ENCODE results near the gene DUSP10.

Gene DUSP10

GRCh38 chr1:221728037-221728505, 13.8 kb downstream of the DUSP10 start:
- no peak for DNase-seq

DNA sequence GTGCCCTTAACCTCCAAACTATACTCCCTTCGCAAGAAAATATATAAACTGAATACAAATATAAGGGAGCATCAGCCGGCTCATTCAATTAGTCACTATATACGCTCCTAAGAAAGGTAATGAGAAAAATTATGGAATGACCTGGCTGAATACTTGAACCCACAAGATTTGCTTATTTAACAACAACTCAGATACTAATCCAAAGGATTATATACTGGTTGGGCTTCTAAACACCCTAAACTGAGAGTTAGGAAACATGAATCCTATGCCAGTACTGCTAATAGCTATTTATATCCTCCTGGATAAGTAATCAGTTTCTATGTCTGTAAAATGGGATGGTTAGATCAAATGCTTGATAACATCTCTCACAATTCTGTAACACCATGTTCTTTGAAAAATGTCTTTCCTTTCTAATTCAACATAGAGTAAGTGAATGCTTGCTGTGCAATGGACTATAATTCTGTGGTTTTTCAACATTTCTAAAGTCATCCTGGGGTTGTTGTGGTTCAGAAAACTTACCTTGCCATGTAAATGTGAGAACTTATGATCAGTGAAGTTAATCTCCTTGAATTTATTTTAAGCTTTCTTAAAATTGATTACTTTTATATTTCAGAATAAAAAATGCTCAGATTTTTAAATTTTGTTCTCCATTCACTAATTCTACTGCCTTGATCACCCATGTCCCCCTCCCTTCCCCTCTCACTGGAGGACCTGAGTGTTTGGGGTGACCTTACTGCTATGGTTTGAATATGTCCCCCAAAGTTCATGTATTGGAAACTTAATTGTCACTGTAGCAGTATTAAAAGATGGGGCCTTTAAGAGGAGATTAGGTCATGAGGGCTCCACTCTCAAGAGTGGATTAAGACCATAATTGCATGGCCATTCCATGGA, 14.5 kb downstream of the DUSP10 start:
- DNase-seq, result no peak

- no peak for DNase-seq
Measured at GRCh38 chr1:221725735-221726672, 15.9 kb downstream of the DUSP10 start.

- DNase-seq, result no peak
Measured at GRCh38 chr1:221724931-221725605, 16.8 kb downstream of the DUSP10 start.

- DNase-seq, result no peak
Measured at GRCh38 chr1:221723848-221724236, 18.0 kb downstream of the DUSP10 start.

- no peak for DNase-seq
Measured at GRCh38 chr1:221723018-221723847, 18.7 kb downstream of the DUSP10 start.

DNA sequence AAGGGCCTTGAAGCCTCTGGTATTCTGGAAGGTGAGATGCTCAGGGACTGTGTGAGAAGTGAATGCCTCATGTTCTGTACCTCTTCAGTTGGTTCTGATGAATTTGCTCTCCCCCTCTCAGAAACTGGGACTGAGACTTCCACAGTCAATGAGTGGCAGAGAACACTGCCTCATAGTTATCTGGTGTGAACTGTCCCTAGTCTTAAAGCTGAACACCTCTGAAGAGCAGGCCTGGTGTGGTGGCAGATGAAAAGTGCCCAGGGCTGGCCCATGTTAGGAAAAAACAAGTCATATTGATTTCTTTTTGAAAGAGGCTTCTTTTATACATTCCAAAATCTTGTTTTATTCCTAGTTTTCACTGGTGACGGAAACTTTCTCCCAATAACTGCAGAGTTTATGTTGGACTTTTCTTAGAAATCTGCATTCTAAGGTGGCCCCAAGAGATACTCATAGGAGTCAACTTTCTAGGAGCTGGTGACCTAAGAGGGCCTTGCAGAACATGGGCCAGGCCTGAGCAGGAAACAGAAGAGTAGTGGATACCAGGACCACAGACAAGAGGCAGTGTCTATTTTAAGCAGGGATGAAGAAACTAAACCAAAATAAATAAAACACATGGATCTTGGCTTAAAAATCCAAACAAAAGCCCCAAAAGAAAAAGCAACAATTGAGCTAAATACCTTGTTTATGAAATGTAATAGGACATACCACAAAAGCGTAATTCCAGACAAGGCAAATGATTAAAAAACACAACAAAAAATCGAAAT, 19.5 kb downstream of the DUSP10 start:
- DNase-seq, result no peak

DNA sequence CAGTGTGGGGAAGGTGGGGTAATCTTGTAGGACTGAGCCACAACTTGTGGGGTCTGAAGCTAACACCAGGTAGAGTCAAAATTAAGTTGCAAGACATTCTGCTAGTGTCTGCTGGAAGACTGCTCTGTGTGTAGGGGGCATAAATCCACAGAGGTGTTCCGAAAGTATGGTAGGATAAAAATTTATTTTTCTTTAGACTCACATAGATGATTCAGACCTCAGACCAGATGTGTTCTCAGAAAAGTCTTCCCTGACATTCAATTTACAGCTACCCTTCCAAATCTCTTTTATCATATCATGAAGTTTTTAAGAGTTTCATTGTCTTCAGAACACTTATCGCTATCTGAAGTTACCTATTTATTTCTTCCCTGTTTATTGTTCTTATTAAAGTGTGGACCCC, 21.3 kb downstream of the DUSP10 start:
- no peak for DNase-seq

GRCh38 chr1:221719987-221720386, 21.9 kb downstream of the DUSP10 start:
- no peak for DNase-seq

GRCh38 chr1:221719278-221719597, 22.7 kb downstream of the DUSP10 start:
- DNase-seq, result no peak

DNA sequence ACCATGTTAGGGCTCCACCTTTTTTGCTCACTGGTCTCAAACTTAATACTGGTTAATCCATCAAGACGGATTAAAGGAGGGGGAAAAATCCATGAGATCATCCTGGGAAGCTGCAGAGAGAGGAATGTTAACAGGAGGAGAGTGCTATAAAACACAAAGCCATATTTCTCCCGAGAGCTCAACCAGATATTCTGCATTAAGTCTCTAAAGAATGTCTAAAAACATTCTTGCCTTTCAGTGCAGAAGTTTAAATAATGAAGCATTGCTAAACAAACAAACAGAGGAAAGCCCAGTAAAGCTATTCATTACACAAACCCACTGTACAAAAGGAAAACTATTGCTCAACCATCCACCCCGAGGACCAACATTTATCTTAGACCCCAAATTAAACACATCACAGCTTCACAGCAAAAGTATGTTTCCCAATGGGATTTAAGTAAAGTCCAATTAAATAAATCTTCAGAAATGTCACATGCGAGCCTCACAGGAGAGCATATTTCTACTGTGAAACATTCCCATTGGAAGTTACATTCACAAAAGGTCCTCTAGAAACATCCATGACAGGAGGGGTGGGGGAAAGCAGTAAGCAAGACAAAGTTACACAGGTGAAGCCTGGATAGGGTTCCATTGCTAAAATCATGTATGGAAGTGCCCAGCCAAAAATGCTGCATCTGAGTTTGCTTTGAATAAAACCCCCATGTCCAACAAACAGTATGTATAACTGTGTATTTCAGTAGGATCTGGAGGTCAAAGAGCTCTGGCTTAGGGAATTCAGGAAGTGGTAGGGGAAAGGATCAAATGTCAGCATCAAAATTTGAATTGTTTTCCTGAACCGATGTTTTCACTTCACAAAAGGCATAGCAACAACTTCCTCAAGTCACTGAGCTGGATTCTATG, 23.3 kb downstream of the DUSP10 start:
- DNase-seq, result no peak

GRCh38 chr1:221717485-221717853, 24.4 kb downstream of the DUSP10 start:
- no peak for DNase-seq

GRCh38 chr1:221716713-221717484, 25.0 kb downstream of the DUSP10 start:
- no peak for DNase-seq

- no peak for DNase-seq
Measured at GRCh38 chr1:221715321-221716169, 26.3 kb downstream of the DUSP10 start.

GRCh38 chr1:221714227-221715152, 27.4 kb downstream of the DUSP10 start:
- no peak for DNase-seq

DNA sequence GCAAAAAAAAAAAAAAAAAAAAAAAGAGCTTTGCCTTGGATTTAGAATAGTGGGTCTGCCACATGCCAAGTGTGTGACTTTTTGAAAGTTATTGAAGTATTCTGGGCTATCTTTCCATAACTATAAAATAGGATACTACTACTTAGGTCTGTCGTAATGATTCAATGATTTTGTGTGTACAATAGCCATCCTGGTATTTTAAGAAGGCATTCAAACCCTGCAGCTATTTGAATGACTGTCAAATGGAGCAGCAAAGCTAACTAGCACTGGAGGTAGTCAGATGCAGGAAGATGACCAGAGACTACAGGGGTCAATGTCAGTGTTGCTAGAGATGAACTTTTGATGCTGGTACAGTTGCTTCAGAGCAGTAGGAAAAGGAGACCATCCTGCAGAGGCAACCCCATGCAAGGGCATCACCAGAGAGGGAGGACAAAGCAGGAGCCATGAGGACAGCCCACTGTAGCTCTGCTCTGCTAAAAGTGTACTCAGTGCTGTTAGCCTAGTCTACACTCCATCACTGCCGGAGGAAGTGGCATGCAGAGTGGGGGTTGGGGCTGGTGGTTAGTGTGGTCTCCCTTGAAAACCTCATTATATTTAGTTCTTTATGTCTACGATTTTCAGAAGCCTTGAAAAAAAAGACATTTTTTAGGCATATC, 29.0 kb downstream of the DUSP10 start:
- DNase-seq, result peak; percentile 82

DNA sequence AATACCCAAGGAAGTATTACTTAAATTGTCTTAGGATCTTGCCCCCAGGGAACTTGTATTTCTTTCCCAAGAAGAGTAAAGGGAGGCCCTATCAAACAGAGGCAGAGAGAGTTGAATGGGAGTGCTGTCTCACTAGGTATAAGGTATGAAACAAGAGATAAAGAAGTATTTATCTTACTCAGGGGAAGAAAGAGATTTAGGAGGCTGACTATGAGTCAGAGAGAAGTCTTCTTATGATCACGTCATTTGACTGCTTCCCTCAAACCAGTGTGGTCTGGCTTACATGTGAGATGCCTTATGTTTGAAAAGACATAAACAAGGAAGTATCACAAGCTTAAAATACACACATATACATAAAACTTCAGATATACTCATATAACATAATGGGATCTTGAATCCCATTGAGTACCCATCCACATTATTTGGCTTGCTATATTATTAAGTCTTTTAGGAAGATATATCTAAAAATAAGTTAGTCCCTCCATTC, 29.6 kb downstream of the DUSP10 start:
- DNase-seq, result peak; percentile 40

All from stimulated activated CD8-positive, alpha-beta memory T cell treated with anti-CD3 and anti-CD28 coated beads, Interleukin-4, amount 100 ng/mL, for 48 hours (primary cell).